Activated T-helper 17 cell treated with anti-CD3 and anti-CD28 coated beads, Interleukin-2, amount 50 U/mL, for 72 hours (primary cell): ENCODE data around the gene PEX5L. TPM values are rescaled to one million over a fixed set of nuclear protein-coding genes. Genes with fewer than 3 reads are reported as not detected.
"Not testable (repeated sequence)": the region's sequence is repeated elsewhere in the genome, so short reads cannot be mapped to it uniquely, and the experiment has no call there.

ENCODE experiments used
- ATAC-seq: fragments of 150-1000 bp; cut with Tn5 transposase; replicated peaks from 2 replicates; pipeline ENCODE4 v1.10.0; 2021; ENCODE audit warnings: mild to moderate bottlenecking, moderate library complexity
- H3K27ac Mint-ChIP-seq: one replicate; pipeline ENCODE4 v1.8.0; 2022; ENCODE audit warnings: mixed read lengths
- H3K27me3 Mint-ChIP-seq: one replicate; pipeline ENCODE4 v1.8.0; 2022; ENCODE audit warnings: mixed read lengths
- H3K36me3 Mint-ChIP-seq: one replicate; pipeline ENCODE4 v1.8.0; 2022; ENCODE audit warnings: low read depth, mild to moderate bottlenecking, mixed read lengths
- H3K4me1 Mint-ChIP-seq: one replicate; pipeline ENCODE4 v1.8.0; 2022; ENCODE audit warnings: mixed read lengths
- H3K4me3 Mint-ChIP-seq: one replicate; pipeline ENCODE4 v1.8.0; 2022; ENCODE audit warnings: mild to moderate bottlenecking, mixed read lengths
- H3K9me3 Mint-ChIP-seq: one replicate; pipeline ENCODE4 v1.8.0; 2022; ENCODE audit warnings: mixed read lengths
- total RNA-seq, 2 donors: library from RNA; stranded (reverse); gene quantifications; one replicate each; pipeline ENCODE4 v1.2.3, GENCODE V29; 2022

Gene PEX5L
- total RNA-seq, 2 donors from 2014 or later: 0.08 to 0.41 TPM

- Mint-ChIP-seq H3K9me3 (no peaks in the 10 kb centered on the region), H3K4me1 (no peaks in the 10 kb centered on the region), H3K27me3 (peaks cover 8% of the 10 kb centered on the region), H3K4me3 (no peak overlapping the region), H3K27ac (no peak overlapping the region), H3K36me3 (no peaks in the 10 kb centered on the region)
- no peak for ATAC-seq
Observed at GRCh38 chr3:179801263-179801662, 235.5 kb downstream of the PEX5L start.

GRCh38 chr3:179797192-179797591 lies 239.5 kb downstream of the PEX5L start:
- no peak overlapping the region for H3K4me3 Mint-ChIP-seq
- ATAC-seq: no peak
- no peaks in the 10 kb centered on the region for H3K27me3 Mint-ChIP-seq
- no peaks in the 10 kb centered on the region for H3K4me1 Mint-ChIP-seq
- no peaks in the 10 kb centered on the region for H3K9me3 Mint-ChIP-seq
- H3K27ac Mint-ChIP-seq: no peak overlapping the region
- no peaks in the 10 kb centered on the region for H3K36me3 Mint-ChIP-seq

- Mint-ChIP-seq H3K4me3 (no peak overlapping the region), H3K36me3 (no peaks in the 10 kb centered on the region), H3K4me1 (no peaks in the 10 kb centered on the region), H3K27me3 (no peaks in the 10 kb centered on the region), H3K9me3 (no peaks in the 10 kb centered on the region), H3K27ac (no peak overlapping the region)
- no peak for ATAC-seq
Observed at GRCh38 chr3:179796421-179796820, 240.3 kb downstream of the PEX5L start.

- H3K4me3 Mint-ChIP-seq: no peak overlapping the region
- no peaks in the 10 kb centered on the region for H3K27me3 Mint-ChIP-seq
- H3K27ac Mint-ChIP-seq: no peak overlapping the region
- H3K36me3 Mint-ChIP-seq: no peaks in the 10 kb centered on the region
- H3K9me3 Mint-ChIP-seq: no peaks in the 10 kb centered on the region
- ATAC-seq: no peak
- H3K4me1 Mint-ChIP-seq: no peaks in the 10 kb centered on the region
Observed at GRCh38 chr3:179794355-179794754, 242.4 kb downstream of the PEX5L start.

- Mint-ChIP-seq H3K9me3 (no peaks in the 10 kb centered on the region), H3K27ac (no peak overlapping the region), H3K4me1 (no peaks in the 10 kb centered on the region), H3K4me3 (no peak overlapping the region), H3K27me3 (no peaks in the 10 kb centered on the region), H3K36me3 (no peaks in the 10 kb centered on the region)
- ATAC-seq: no peak
Observed at GRCh38 chr3:179791793-179792192, 244.9 kb downstream of the PEX5L start.

GRCh38 chr3:179788996-179789395 lies 247.7 kb downstream of the PEX5L start:
- no peak for ATAC-seq
- H3K27ac Mint-ChIP-seq: no peak overlapping the region
- no peaks in the 10 kb centered on the region for H3K27me3 Mint-ChIP-seq
- no peak overlapping the region for H3K4me3 Mint-ChIP-seq
- no peaks in the 10 kb centered on the region for H3K4me1 Mint-ChIP-seq
- H3K36me3 Mint-ChIP-seq: peaks cover 13% of the 10 kb centered on the region
- H3K9me3 Mint-ChIP-seq: no peaks in the 10 kb centered on the region

GRCh38 chr3:179782841-179783240 lies 253.9 kb downstream of the PEX5L start:
- not testable (repeated sequence) for ATAC-seq, H3K27me3 Mint-ChIP-seq, H3K27ac Mint-ChIP-seq, H3K4me1 Mint-ChIP-seq, H3K9me3 Mint-ChIP-seq, H3K4me3 Mint-ChIP-seq
- peaks cover 57% of the 10 kb centered on the region for H3K36me3 Mint-ChIP-seq

GRCh38 chr3:179775416-179776122 lies 261.2 kb downstream of the PEX5L start:
- ATAC-seq: no peak
- Mint-ChIP-seq H3K27ac (no peak overlapping the region), H3K27me3 (no peaks in the 10 kb centered on the region), H3K4me1 (no peaks in the 10 kb centered on the region), H3K36me3 (peaks cover 46% of the 10 kb centered on the region), H3K4me3 (no peak overlapping the region), H3K9me3 (peaks cover 4% of the 10 kb centered on the region)

- Mint-ChIP-seq H3K4me1 (no peaks in the 10 kb centered on the region), H3K4me3 (no peak overlapping the region), H3K27me3 (no peaks in the 10 kb centered on the region), H3K36me3 (peaks cover 32% of the 10 kb centered on the region), H3K27ac (no peak overlapping the region), H3K9me3 (no peaks in the 10 kb centered on the region)
- no peak for ATAC-seq
Observed at GRCh38 chr3:179772297-179772696, 264.4 kb downstream of the PEX5L start.

GRCh38 chr3:179771797-179772196 lies 264.9 kb downstream of the PEX5L start:
- ATAC-seq: no peak
- no peak overlapping the region for H3K4me3 Mint-ChIP-seq
- no peak overlapping the region for H3K27ac Mint-ChIP-seq
- no peaks in the 10 kb centered on the region for H3K27me3 Mint-ChIP-seq
- peaks cover 37% of the 10 kb centered on the region for H3K36me3 Mint-ChIP-seq
- H3K9me3 Mint-ChIP-seq: no peaks in the 10 kb centered on the region
- no peaks in the 10 kb centered on the region for H3K4me1 Mint-ChIP-seq

GRCh38 chr3:179769411-179770247 lies 267.1 kb downstream of the PEX5L start:
- Mint-ChIP-seq H3K4me3 (no peak overlapping the region), H3K4me1 (no peaks in the 10 kb centered on the region), H3K36me3 (peaks cover 55% of the 10 kb centered on the region), H3K9me3 (no peaks in the 10 kb centered on the region), H3K27ac (no peak overlapping the region), H3K27me3 (no peaks in the 10 kb centered on the region)
- ATAC-seq: no peak

GRCh38 chr3:179768080-179768479 lies 268.7 kb downstream of the PEX5L start:
- Mint-ChIP-seq H3K27ac (no peak overlapping the region), H3K4me1 (no peaks in the 10 kb centered on the region), H3K27me3 (no peaks in the 10 kb centered on the region), H3K4me3 (no peak overlapping the region), H3K36me3 (peaks cover 46% of the 10 kb centered on the region), H3K9me3 (no peaks in the 10 kb centered on the region)
- no peak for ATAC-seq

GRCh38 chr3:179766416-179767133 lies 270.2 kb downstream of the PEX5L start:
- Mint-ChIP-seq H3K36me3 (peaks cover 45% of the 10 kb centered on the region), H3K27me3 (no peaks in the 10 kb centered on the region), H3K4me1 (no peaks in the 10 kb centered on the region), H3K9me3 (no peaks in the 10 kb centered on the region), H3K27ac (no peak overlapping the region), H3K4me3 (no peak overlapping the region)
- no peak for ATAC-seq

- peaks cover 57% of the 10 kb centered on the region for H3K36me3 Mint-ChIP-seq
- H3K9me3 Mint-ChIP-seq: no peaks in the 10 kb centered on the region
- H3K27me3 Mint-ChIP-seq: no peaks in the 10 kb centered on the region
- H3K4me1 Mint-ChIP-seq: no peaks in the 10 kb centered on the region
- H3K27ac Mint-ChIP-seq: no peak overlapping the region
- ATAC-seq: no peak
- no peak overlapping the region for H3K4me3 Mint-ChIP-seq
Observed at GRCh38 chr3:179765396-179765795, 271.3 kb downstream of the PEX5L start.

- Mint-ChIP-seq H3K27me3 (no peaks in the 10 kb centered on the region), H3K36me3 (peaks cover 47% of the 10 kb centered on the region), H3K4me1 (no peaks in the 10 kb centered on the region), H3K4me3 (no peak overlapping the region), H3K9me3 (no peaks in the 10 kb centered on the region), H3K27ac (no peak overlapping the region)
- no peak for ATAC-seq
Observed at GRCh38 chr3:179760944-179761343, 275.8 kb downstream of the PEX5L start.
